Peyer's patch (tissue), 4 donors: ENCODE data around the gene DIAPH2. TPM values are rescaled to one million over a fixed set of nuclear protein-coding genes. Genes with fewer than 3 reads are reported as not detected.

ENCODE experiments used
- DNase-seq, 3 donors: peaks; one replicate each; pipeline ENCODE4 v3.0.0-alpha.2; 2017 to 2019
- H3K27ac ChIP-seq, 4 donors: fragments of 200-600 bp; sonication (generic); one replicate each; pipeline ENCODE4 v1.5.1; 2016 to 2019
- H3K27me3 ChIP-seq, 2 donors: fragments of 200-600 bp; sonication (generic); one replicate each; pipeline ENCODE4 v1.5.1; 2019
- H3K36me3 ChIP-seq, 3 donors: fragments of 200-600 bp; sonication (generic); one replicate each; pipeline ENCODE4 v1.5.1; 2016 to 2019
- H3K4me1 ChIP-seq, 4 donors: fragments of 200-600 bp; sonication (generic); one replicate each; pipeline ENCODE4 v1.5.1; 2016 to 2019
- H3K4me3 ChIP-seq, 4 donors: fragments of 200-600 bp; sonication (generic); 1 replicate in 3 of 4; 2 replicates in 1 of 4; pipeline ENCODE4 v1.5.1; 2016 to 2019; ENCODE audit warnings: mild to moderate bottlenecking in 1 of 4
- H3K9me3 ChIP-seq, 4 donors: fragments of 200-600 bp; sonication (generic); one replicate each; pipeline ENCODE4 v1.5.1; 2016 to 2019; ENCODE audit warnings: mild to moderate bottlenecking in 1 of 4
- CTCF ChIP-seq, 6 experiments: fragments of 450-650 bp in 4 of 6; fragments of 200-600 bp in 2 of 6; sonication (generic) in 1 of 6; IDR thresholded peaks; one replicate each; pipeline ENCODE4 v1.5.1; 2017 to 2019; ENCODE audit warnings: antibody characterized with exemption in 6 of 6, mild to moderate bottlenecking in 3 of 6, moderate library complexity in 1 of 6
- POLR2A ChIP-seq, 2 donors: fragments of 450-650 bp; IDR thresholded peaks; one replicate each; pipeline ENCODE4 v1.5.1; 2017; ENCODE audit warnings: antibody characterized with exemption in 2 of 2, mild to moderate bottlenecking in 2 of 2, moderate library complexity in 2 of 2
- total RNA-seq, 4 donors: library from RNA; depleted of rRNA; stranded (reverse); fragments of >200 nt; gene quantifications; one replicate each; pipeline ENCODE4 v1.1.0, GENCODE V29; 2016

Gene DIAPH2
- total RNA-seq, 4 donors from 2014 or later = 15.1 to 114 (median 33.0) TPM

GRCh38 chrX:97132664-97133415, 448.2 kb downstream of the DIAPH2 start:
- Histone ChIP-seq H3K27me3 (no peaks in the 10 kb centered on the region), H3K36me3 (no peaks in the 10 kb centered on the region), H3K4me3 (no peak overlapping the region), H3K9me3 (no peaks in the 10 kb centered on the region), H3K27ac (no peak overlapping the region), H3K4me1 (no peaks in the 10 kb centered on the region)
- no peak for TF ChIP-seq CTCF (IDR thresholded peaks at IDR 0.05)
- no peak for TF ChIP-seq POLR2A (IDR thresholded peaks at IDR 0.05)
- no peak for DNase-seq

- Histone ChIP-seq H3K36me3 (no peaks in the 10 kb centered on the region), H3K27me3 (no peaks in the 10 kb centered on the region), H3K27ac (no peak overlapping the region), H3K9me3 (no peaks in the 10 kb centered on the region), H3K4me1 (no peaks in the 10 kb centered on the region), H3K4me3 (no peak overlapping the region)
- no peak for DNase-seq
- no peak for TF ChIP-seq CTCF (IDR thresholded peaks at IDR 0.05)
- TF ChIP-seq POLR2A (IDR thresholded peaks at IDR 0.05) = no peak
Measured at GRCh38 chrX:97145934-97146333, 461.3 kb downstream of the DIAPH2 start.

GRCh38 chrX:97155816-97156215, 471.2 kb downstream of the DIAPH2 start:
- H3K27me3 ChIP-seq = no peaks in the 10 kb centered on the region
- H3K36me3 ChIP-seq = no peaks in the 10 kb centered on the region
- H3K9me3 ChIP-seq = no peaks in the 10 kb centered on the region
- no peak overlapping the region for H3K27ac ChIP-seq
- DNase-seq = no peak
- H3K4me3 ChIP-seq = no peak overlapping the region
- no peaks in the 10 kb centered on the region for H3K4me1 ChIP-seq
- TF ChIP-seq POLR2A (IDR thresholded peaks at IDR 0.05) (no peak), CTCF (IDR thresholded peaks at IDR 0.05) (no peak)

GRCh38 chrX:97158269-97158668, 473.6 kb downstream of the DIAPH2 start:
- Histone ChIP-seq H3K36me3 (no peaks in the 10 kb centered on the region), H3K9me3 (no peaks in the 10 kb centered on the region), H3K4me1 (no peaks in the 10 kb centered on the region), H3K27me3 (no peaks in the 10 kb centered on the region), H3K27ac (no peak overlapping the region), H3K4me3 (no peak overlapping the region)
- DNase-seq = no peak
- TF ChIP-seq CTCF (IDR thresholded peaks at IDR 0.05) = no peak
- no peak for TF ChIP-seq POLR2A (IDR thresholded peaks at IDR 0.05)

- Histone ChIP-seq H3K36me3 (no peaks in the 10 kb centered on the region), H3K27me3 (no peaks in the 10 kb centered on the region), H3K9me3 (no peaks in the 10 kb centered on the region), H3K4me3 (no peak overlapping the region), H3K27ac (peak overlapping the region in 1 of 4 donors; percentile 36), H3K4me1 (no peaks in the 10 kb centered on the region)
- no peak for TF ChIP-seq POLR2A (IDR thresholded peaks at IDR 0.05)
- TF ChIP-seq CTCF (IDR thresholded peaks at IDR 0.05) = no peak
- no peak for DNase-seq
Measured at GRCh38 chrX:97159916-97160800, 475.5 kb downstream of the DIAPH2 start.
